ENCODE results near the gene SEPTIN5.

SEPTIN5 gene

GRCh38 chr22:19763458-19764298 is 49.4 kb downstream of the SEPTIN5 start:
- no peak for DNase-seq

GRCh38 chr22:19764299-19764593 is 49.9 kb downstream of the SEPTIN5 start:
- DNase-seq: no peak

- no peak for DNase-seq
Observed at GRCh38 chr22:19764636-19765476, 50.6 kb downstream of the SEPTIN5 start.

- DNase-seq: no peak
Observed at GRCh38 chr22:19765477-19766239, 51.4 kb downstream of the SEPTIN5 start.

- no peak for DNase-seq
Observed at GRCh38 chr22:19766240-19766510, 51.9 kb downstream of the SEPTIN5 start.

- no peak for DNase-seq
Observed at GRCh38 chr22:19766511-19767426, 52.5 kb downstream of the SEPTIN5 start.

- DNase-seq: no peak
Observed at GRCh38 chr22:19767427-19768341, 53.4 kb downstream of the SEPTIN5 start.

GRCh38 chr22:19769393-19769715 is 55.1 kb downstream of the SEPTIN5 start:
- no peak for DNase-seq

- DNase-seq: no peak
Observed at GRCh38 chr22:19770349-19771220, 56.3 kb downstream of the SEPTIN5 start.

GRCh38 chr22:19772422-19772672 is 58.0 kb downstream of the SEPTIN5 start:
- no peak for DNase-seq
